SU-DHL-6 (cell line): Measurements from ENCODE around the gene FBXW11.

Experiments
- EZH2phosphoT487 ChIP-seq: fragments of 200-600 bp; sonication (generic), shearing (Covaris generic); conservative IDR thresholded peaks from 2 replicates; pipeline ENCODE4 v1.6.1; 2018; ENCODE audit warnings: mild to moderate bottlenecking, antibody characterized with exemption, low read length, moderate library complexity, mixed read lengths
- TF ChIP-seq, protein P1 (sequence below): fragments of 200-600 bp; sonication (generic); IDR thresholded peaks from one replicate; pipeline ENCODE4 v1.5.1; 2017; ENCODE audit warnings: antibody characterized with exemption, mild to moderate bottlenecking, low read length, moderate library complexity; ENCODE audit not compliant: insufficient read depth, poor library complexity, severe bottlenecking

DNA sequence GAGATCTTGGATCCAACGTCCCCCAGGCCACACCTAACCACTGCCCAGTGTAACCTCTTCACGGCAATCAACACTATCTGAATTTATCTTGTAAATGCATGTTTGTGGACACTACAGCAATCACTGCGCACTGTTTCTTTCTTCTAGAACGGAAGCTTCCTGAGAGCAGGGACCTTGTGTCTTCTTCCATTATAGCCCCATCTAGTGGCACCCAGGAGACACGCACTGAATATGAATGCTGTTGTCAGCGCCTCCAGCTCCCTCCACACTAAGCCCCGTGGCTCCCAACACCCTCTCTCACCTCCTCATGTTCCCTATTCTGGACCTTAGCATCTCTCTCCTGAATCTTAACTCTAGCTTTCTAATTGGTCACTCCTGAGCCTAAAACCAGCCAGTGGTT is 148.1 kb downstream of the FBXW11 start:
- TF ChIP-seq, protein P1, sequence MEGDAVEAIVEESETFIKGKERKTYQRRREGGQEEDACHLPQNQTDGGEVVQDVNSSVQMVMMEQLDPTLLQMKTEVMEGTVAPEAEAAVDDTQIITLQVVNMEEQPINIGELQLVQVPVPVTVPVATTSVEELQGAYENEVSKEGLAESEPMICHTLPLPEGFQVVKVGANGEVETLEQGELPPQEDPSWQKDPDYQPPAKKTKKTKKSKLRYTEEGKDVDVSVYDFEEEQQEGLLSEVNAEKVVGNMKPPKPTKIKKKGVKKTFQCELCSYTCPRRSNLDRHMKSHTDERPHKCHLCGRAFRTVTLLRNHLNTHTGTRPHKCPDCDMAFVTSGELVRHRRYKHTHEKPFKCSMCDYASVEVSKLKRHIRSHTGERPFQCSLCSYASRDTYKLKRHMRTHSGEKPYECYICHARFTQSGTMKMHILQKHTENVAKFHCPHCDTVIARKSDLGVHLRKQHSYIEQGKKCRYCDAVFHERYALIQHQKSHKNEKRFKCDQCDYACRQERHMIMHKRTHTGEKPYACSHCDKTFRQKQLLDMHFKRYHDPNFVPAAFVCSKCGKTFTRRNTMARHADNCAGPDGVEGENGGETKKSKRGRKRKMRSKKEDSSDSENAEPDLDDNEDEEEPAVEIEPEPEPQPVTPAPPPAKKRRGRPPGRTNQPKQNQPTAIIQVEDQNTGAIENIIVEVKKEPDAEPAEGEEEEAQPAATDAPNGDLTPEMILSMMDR = peak; percentile 37
- TF ChIP-seq EZH2phosphoT487 = no peak
